Hepatocyte (in vitro differentiated cells): ENCODE measurements around the gene SCG3. TPM values are rescaled to one million over a fixed set of nuclear protein-coding genes. Genes with fewer than 3 reads are reported as not detected.

Experiments
- DNase-seq: peaks from one replicate; pipeline ENCODE4 v3.0.0-alpha.2; 2016; ENCODE audit warnings: low spot score
- H2AFZ ChIP-seq: fragments of 200-600 bp; sonication (generic); 2 replicates; pipeline ENCODE4 v1.6.0; 2016; ENCODE audit warnings: antibody characterized with exemption, mild to moderate bottlenecking
- H3K27ac ChIP-seq: fragments of 200-600 bp; sonication (generic); 2 replicates; pipeline ENCODE4 v1.5.1; 2016; ENCODE audit warnings: mild to moderate bottlenecking
- H3K27me3 ChIP-seq: fragments of 200-600 bp; sonication (generic); 2 replicates; pipeline ENCODE4 v1.6.1; 2016
- H3K36me3 ChIP-seq: fragments of 200-600 bp; sonication (generic); replicated peaks from 2 replicates; pipeline ENCODE4 v1.5.1; 2016; ENCODE audit warnings: low read depth; ENCODE audit not compliant: insufficient read depth
- H3K4me1 ChIP-seq: fragments of 200-600 bp; sonication (generic); 2 replicates; pipeline ENCODE4 v1.5.1; 2016; ENCODE audit warnings: mild to moderate bottlenecking, moderate library complexity; ENCODE audit not compliant: insufficient read depth
- H3K4me2 ChIP-seq: fragments of 200-600 bp; sonication (generic); 2 replicates; pipeline ENCODE4 v1.6.0; 2016
- H3K4me3 ChIP-seq: fragments of 200-600 bp; sonication (generic); 2 replicates; pipeline ENCODE4 v1.5.1; 2016; ENCODE audit warnings: mild to moderate bottlenecking
- H3K79me2 ChIP-seq: fragments of 200-600 bp; sonication (generic); 2 replicates; pipeline ENCODE4 v1.6.0; 2017; ENCODE audit warnings: mild to moderate bottlenecking
- H3K9me2 ChIP-seq: fragments of 200-600 bp; sonication (generic); replicated peaks from 2 replicates; pipeline ENCODE4 v1.6.0; 2017; ENCODE audit warnings: mild to moderate bottlenecking; ENCODE audit not compliant: insufficient read depth
- H3K9me3 ChIP-seq: fragments of 200-600 bp; sonication (generic); 2 replicates; pipeline ENCODE4 v1.5.1; 2016; ENCODE audit warnings: low read depth, mild to moderate bottlenecking
- H4K20me1 ChIP-seq: fragments of 200-600 bp; sonication (generic); 2 replicates; pipeline ENCODE4 v1.6.0; 2016; ENCODE audit warnings: mild to moderate bottlenecking; ENCODE audit not compliant: insufficient read depth, poor library complexity, severe bottlenecking
- CTCF ChIP-seq: fragments of 200-600 bp; sonication (generic); IDR thresholded peaks from 2 replicates; pipeline ENCODE4 v1.5.1; 2016; ENCODE audit warnings: antibody characterized with exemption, mild to moderate bottlenecking; ENCODE audit not compliant: poor library complexity
- EZH2 ChIP-seq: fragments of 200-600 bp; sonication (generic); IDR thresholded peaks from 2 replicates; pipeline ENCODE4 v1.6.1; 2016; ENCODE audit warnings: antibody characterized with exemption, mild to moderate bottlenecking, borderline replicate concordance
- EZH2phosphoT487 ChIP-seq: fragments of 200-600 bp; sonication (generic); IDR thresholded peaks from one replicate; pipeline ENCODE4 v1.6.1; 2018; ENCODE audit warnings: antibody characterized with exemption, mild to moderate bottlenecking, low read depth, moderate library complexity; ENCODE audit not compliant: unreplicated experiment, severe bottlenecking
- WGBS: methylation state at CpG from one replicate; pipeline ENCODE4 v1.1.6; 2016; ENCODE audit warnings: low lambda C conversion rate; ENCODE audit errors: missing lambda C conversion rate; 5-methylcytosine and 5-hydroxymethylcytosine counted together
- polyA plus RNA-seq: library from polyadenylated mRNA; unstranded; fragments of >200 nt; fragmentation: Nextera tagmentation; extraction: Ambion mirVana; gene quantifications from 2 replicates; pipeline ENCODE4 v1.2.1, GENCODE V29; 2016
- total RNA-seq: library from RNA; depleted of rRNA; stranded (reverse); fragments of >200 nt; gene quantifications from 2 replicates; pipeline ENCODE4 v1.2.3, GENCODE V29; 2014

Gene SCG3
- total and polyA plus RNA-seq, 2 experiments from 2014 or later = 0.11 to 0.20 TPM

- no peak overlapping the region for H2AFZ ChIP-seq
- no peak overlapping the region for H3K4me3 ChIP-seq
- TF ChIP-seq CTCF (no peak), EZH2 (no peak), EZH2phosphoT487 (no peak)
- no peaks in the 10 kb centered on the region for H3K4me1 ChIP-seq
- no peak for DNase-seq
- no peaks in the 10 kb centered on the region for H4K20me1 ChIP-seq
- WGBS = 62% methylated on average over 2 of the region's 2 CpGs
- H3K27ac ChIP-seq = no peak overlapping the region
- H3K9me3 ChIP-seq = no peaks in the 10 kb centered on the region
- no peaks in the 10 kb centered on the region for H3K9me2 ChIP-seq
- H3K36me3 ChIP-seq = no peaks in the 10 kb centered on the region
- no peak overlapping the region for H3K4me2 ChIP-seq
- no peaks in the 10 kb centered on the region for H3K79me2 ChIP-seq
- H3K27me3 ChIP-seq = no peaks in the 10 kb centered on the region
Measured at GRCh38 chr15:51669381-51669780, 11.9 kb upstream of the SCG3 start.

- H3K79me2 ChIP-seq = no peaks in the 10 kb centered on the region
- no peaks in the 10 kb centered on the region for H3K36me3 ChIP-seq
- H2AFZ ChIP-seq = no peak overlapping the region
- TF ChIP-seq EZH2 = no peak
- TF ChIP-seq EZH2phosphoT487 = no peak
- no peak for TF ChIP-seq CTCF
- H3K27me3 ChIP-seq = no peaks in the 10 kb centered on the region
- H3K4me3 ChIP-seq = no peak overlapping the region
- no peaks in the 10 kb centered on the region for H4K20me1 ChIP-seq
- H3K27ac ChIP-seq = no peak overlapping the region
- no peaks in the 10 kb centered on the region for H3K4me1 ChIP-seq
- H3K9me2 ChIP-seq = no peaks in the 10 kb centered on the region
- no peaks in the 10 kb centered on the region for H3K9me3 ChIP-seq
- no peak overlapping the region for H3K4me2 ChIP-seq
- WGBS = 28% methylated on average over 8 of the region's 9 CpGs
- DNase-seq = no peak
Measured at GRCh38 chr15:51672155-51672687, 9.1 kb upstream of the SCG3 start.

DNA sequence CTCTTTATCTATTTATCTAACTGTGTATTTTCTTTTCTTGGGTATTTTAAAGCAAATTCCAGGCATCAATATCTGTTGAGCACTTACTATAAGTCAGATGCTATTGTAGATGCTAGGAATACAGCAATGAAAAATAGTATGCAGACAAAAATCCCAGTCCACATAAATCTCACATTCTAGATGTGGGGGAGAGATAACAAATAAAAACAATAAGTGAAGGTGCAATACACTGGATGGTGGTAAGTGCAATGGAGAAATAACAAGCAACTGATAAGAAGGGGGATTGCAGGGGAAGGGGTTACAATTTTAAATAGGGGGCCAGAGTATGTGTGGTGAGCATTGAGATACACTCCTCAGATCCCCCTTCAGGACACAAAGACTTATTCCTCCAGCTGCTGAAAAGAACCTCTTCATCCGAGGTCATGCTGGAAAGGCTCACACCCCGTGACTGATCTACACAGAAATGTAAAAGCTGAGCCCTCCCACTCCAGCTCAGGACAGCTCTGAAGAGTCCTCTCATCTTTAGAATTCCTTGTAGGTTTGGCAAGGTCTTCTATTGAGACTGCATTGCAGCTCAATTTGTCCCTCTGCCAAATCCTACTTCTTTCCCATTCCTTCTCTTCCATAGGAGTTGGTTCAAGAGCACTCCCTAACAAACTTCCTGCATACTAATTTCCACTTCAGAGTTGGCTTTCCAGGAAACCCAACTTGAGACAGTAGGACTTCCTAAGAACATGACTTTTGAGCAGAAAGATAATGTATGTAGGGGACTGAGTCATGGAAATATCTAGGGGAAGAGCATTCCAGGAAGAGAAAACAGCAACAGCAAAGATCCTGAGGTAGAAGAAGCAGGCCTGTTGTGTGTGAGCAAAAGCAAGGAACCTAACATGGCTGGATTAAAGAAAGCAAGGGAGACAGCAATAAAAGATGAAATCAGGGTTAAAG lies 8.1 kb upstream of the SCG3 start:
- WGBS = 62% methylated on average over 2 of the region's 2 CpGs

More for the DNA sequence above, 8.1 kb upstream of the SCG3 start:
- no peak for TF ChIP-seq EZH2phosphoT487
- TF ChIP-seq CTCF = no peak
- TF ChIP-seq EZH2 = no peak
- Histone ChIP-seq H3K9me2 (no peaks in the 10 kb centered on the region), H3K79me2 (no peaks in the 10 kb centered on the region), H3K4me3 (no peak overlapping the region), H3K9me3 (no peaks in the 10 kb centered on the region), H3K36me3 (no peaks in the 10 kb centered on the region), H3K27me3 (no peaks in the 10 kb centered on the region), H3K4me2 (no peak overlapping the region), H4K20me1 (no peaks in the 10 kb centered on the region), H2AFZ (no peak overlapping the region), H3K27ac (no peak overlapping the region), H3K4me1 (no peaks in the 10 kb centered on the region)
- DNase-seq = no peak
